GM21423 (cell line): ENCODE results near the gene REL.
A peak's percentile ranks its signal among the peaks of the same experiment; 100 is the strongest.

Source experiments
- ATAC-seq: cut with Tn5 transposase; IDR thresholded peaks from one replicate; pipeline ENCODE4 v1.9.1; 2021; ENCODE audit warnings: mild to moderate bottlenecking, moderate library complexity; ENCODE audit not compliant: unreplicated experiment

The REL gene

GRCh38 chr2:60963190-60963589 lies 81.8 kb downstream of the REL start:
- no peak for ATAC-seq

GRCh38 chr2:60964651-60965498 lies 83.5 kb downstream of the REL start:
- ATAC-seq = no peak

GRCh38 chr2:60965499-60965785 lies 84.1 kb downstream of the REL start:
- ATAC-seq = no peak

GRCh38 chr2:60966507-60967405 lies 85.4 kb downstream of the REL start:
- ATAC-seq = peak; percentile 61

GRCh38 chr2:60972889-60973656 lies 91.7 kb downstream of the REL start:
- ATAC-seq = no peak

GRCh38 chr2:60973705-60974104 lies 92.3 kb downstream of the REL start:
- ATAC-seq = no peak

- no peak for ATAC-seq
Observed at GRCh38 chr2:60974652-60975051, 93.3 kb downstream of the REL start.
